Activated CD8-positive, alpha-beta T cell treated with anti-CD3 and anti-CD28 coated beads for 36 hours (primary cell): ENCODE data around the gene IFNL2. TPM values are rescaled to one million over a fixed set of nuclear protein-coding genes. Genes with fewer than 3 reads are reported as not detected.

Experiments used
- ATAC-seq: fragments of 200-7000 bp; cut with Tn5 transposase; one replicate; pipeline ENCODE4 v1.10.0; 2021; ENCODE audit warnings: mild to moderate bottlenecking, moderate library complexity
- CTCF ChIA-PET: fragments of 350-600 bp; sonication (Branson Sonifier 250); formaldehyde crosslinking; loops from one replicate; lab custom pipeline; 2021; ENCODE audit warnings: antibody characterized with exemption; lab: Charles Lee
- POLR2A ChIA-PET: fragments of 350-600 bp; sonication (Branson Sonifier 250); formaldehyde crosslinking; loops from one replicate; lab custom pipeline; 2021; ENCODE audit warnings: antibody characterized with exemption; lab: Charles Lee
- DNase-seq: peaks from one replicate; pipeline ENCODE4 v3.0.0-alpha.2; 2020
- H3K27ac Mint-ChIP-seq: one replicate; pipeline ENCODE4 v1.8.0; 2021; ENCODE audit warnings: mild to moderate bottlenecking, mixed read lengths
- H3K27me3 Mint-ChIP-seq: one replicate; pipeline ENCODE4 v1.8.0; 2021; ENCODE audit warnings: mixed read lengths
- H3K36me3 Mint-ChIP-seq: one replicate; pipeline ENCODE4 v1.8.0; 2021; ENCODE audit warnings: low read depth, mixed read lengths
- H3K4me1 Mint-ChIP-seq: one replicate; pipeline ENCODE4 v1.8.0; 2021; ENCODE audit warnings: low read depth, mixed read lengths
- H3K4me3 Mint-ChIP-seq: one replicate; pipeline ENCODE4 v1.8.0; 2021; ENCODE audit warnings: mild to moderate bottlenecking, moderate library complexity, mixed read lengths
- H3K9me3 Mint-ChIP-seq: one replicate; pipeline ENCODE4 v1.8.0; 2021; ENCODE audit warnings: mixed read lengths
- intact Hi-C: fragments of 100-400 bp; cut with micrococcal nuclease; formaldehyde crosslinking; loops from one replicate; pipeline ENCODE4 v1.10.0; 2022
- total RNA-seq, 2 experiments: library from RNA; stranded (reverse); gene quantifications; one replicate each; pipeline ENCODE4 v1.2.3, GENCODE V29; 2021
- TF ChIP-seq, protein P1 (sequence below): fragments of 200-600 bp; IDR thresholded peaks from one replicate; pipeline ENCODE4 v1.8.0; 2022; ENCODE audit warnings: antibody characterized with exemption, mild to moderate bottlenecking

Gene IFNL2
- total RNA-seq, 2 experiments from 2014 or later = not detected

DNA sequence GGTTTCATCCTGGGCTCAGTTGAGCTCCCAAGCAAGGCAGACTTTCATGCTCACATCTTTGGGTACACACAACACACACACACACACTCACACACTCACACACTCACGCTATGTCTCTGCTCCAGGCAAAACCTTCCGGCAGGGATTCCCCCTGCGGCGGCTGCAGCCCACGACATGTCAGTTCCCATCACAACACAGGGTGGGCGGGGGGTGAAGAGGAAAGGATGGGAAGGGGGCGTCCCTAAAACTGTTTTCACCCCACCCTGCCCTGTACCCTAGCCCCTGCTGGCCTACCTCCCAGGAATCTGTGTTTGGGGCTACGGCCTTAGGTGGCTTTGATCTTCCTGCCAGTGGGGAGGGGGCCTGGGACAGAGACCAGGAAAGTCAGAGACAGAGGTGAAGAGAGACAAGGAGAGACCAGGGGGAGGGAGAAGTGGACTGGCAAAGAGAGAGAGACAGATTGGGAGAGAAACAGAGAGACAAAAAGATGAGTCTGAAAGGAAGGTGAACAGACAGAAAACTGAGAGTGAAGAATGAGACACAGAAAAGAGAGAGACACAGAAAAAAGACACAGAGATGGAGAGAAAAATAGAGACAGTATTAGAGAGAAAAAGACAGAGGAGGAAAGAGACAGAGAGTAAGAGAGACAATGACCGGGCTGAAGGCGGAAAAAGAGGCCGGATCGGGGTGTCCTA lies 48.6 kb downstream of the IFNL2 start:
- peak overlapping the region; percentile 0 for H3K27ac Mint-ChIP-seq
- intact Hi-C loops = no loop called here
- TF ChIP-seq, protein P1, sequence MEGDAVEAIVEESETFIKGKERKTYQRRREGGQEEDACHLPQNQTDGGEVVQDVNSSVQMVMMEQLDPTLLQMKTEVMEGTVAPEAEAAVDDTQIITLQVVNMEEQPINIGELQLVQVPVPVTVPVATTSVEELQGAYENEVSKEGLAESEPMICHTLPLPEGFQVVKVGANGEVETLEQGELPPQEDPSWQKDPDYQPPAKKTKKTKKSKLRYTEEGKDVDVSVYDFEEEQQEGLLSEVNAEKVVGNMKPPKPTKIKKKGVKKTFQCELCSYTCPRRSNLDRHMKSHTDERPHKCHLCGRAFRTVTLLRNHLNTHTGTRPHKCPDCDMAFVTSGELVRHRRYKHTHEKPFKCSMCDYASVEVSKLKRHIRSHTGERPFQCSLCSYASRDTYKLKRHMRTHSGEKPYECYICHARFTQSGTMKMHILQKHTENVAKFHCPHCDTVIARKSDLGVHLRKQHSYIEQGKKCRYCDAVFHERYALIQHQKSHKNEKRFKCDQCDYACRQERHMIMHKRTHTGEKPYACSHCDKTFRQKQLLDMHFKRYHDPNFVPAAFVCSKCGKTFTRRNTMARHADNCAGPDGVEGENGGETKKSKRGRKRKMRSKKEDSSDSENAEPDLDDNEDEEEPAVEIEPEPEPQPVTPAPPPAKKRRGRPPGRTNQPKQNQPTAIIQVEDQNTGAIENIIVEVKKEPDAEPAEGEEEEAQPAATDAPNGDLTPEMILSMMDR = no peak
- no peak for DNase-seq
- no peaks in the 10 kb centered on the region for H3K27me3 Mint-ChIP-seq
- ATAC-seq = no peak
- H3K4me3 Mint-ChIP-seq = no peak overlapping the region
- peaks cover 18% of the 10 kb centered on the region for H3K4me1 Mint-ChIP-seq
- CTCF ChIA-PET = interaction anchor here (0.8 to 1.3 kb wide), 2 partner anchors 10 to 195 kb away, joined by 4 to 6 read pairs; no protein-coding TSS in a partner anchor
- H3K9me3 Mint-ChIP-seq = no peaks in the 10 kb centered on the region
- H3K36me3 Mint-ChIP-seq = peaks cover 12% of the 10 kb centered on the region
- POLR2A ChIA-PET = no interaction called here

DNA sequence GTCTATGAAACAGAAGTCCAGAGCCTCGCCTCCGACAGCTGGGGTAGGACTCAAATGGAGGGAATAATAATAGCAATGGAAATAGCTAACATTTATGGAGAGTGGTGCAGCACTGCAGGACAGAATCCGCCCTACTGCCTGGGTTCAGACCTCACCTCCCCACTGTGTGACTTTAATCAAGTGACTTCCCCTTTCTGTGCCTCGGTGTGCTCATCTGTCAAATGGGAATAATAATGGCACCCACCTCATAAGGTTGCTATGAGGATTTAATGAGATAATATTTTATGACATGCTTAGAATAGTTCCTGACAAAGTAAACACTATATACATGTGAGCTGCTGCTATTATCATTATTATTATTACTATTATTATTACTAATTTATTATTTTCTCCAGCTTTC lies 49.3 kb downstream of the IFNL2 start:
- POLR2A ChIA-PET = no interaction called here
- H3K4me3 Mint-ChIP-seq = no peak overlapping the region
- H3K4me1 Mint-ChIP-seq = peaks cover 18% of the 10 kb centered on the region
- no peak overlapping the region for H3K27ac Mint-ChIP-seq
- TF ChIP-seq, protein P1 = no peak
- ATAC-seq (no peak), DNase-seq (no peak)
- H3K9me3 Mint-ChIP-seq = no peaks in the 10 kb centered on the region
- intact Hi-C loops = no loop called here
- CTCF ChIA-PET = interaction anchor here (0.5 kb wide), 1 partner anchor 355 kb away, joined by 3 read pairs; no protein-coding TSS in a partner anchor
- no peaks in the 10 kb centered on the region for H3K27me3 Mint-ChIP-seq
- peaks cover 8% of the 10 kb centered on the region for H3K36me3 Mint-ChIP-seq

DNA sequence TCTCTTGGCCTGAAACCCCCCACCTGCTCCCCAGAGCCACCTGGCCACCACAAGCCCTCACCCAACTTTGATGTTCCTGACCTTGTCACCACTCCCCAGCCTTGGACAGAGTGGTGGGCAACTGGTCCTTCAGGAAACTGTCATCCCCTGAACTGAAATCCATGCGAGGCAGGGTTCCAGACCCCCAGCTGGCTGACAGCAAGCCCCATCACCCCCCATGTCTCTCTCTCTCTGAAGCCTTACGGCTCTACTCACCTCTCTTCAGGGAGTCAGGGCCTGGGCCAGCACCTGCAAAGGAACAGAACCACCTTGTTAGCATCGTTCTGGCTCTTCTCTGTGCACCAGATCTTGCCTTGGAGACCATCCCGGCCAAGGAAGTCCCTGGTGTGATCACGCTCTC lies 49.9 kb downstream of the IFNL2 start:
- no peak for DNase-seq
- H3K4me1 Mint-ChIP-seq = peaks cover 18% of the 10 kb centered on the region
- CTCF ChIA-PET = no interaction called here
- ATAC-seq = no peak
- POLR2A ChIA-PET = no interaction called here
- intact Hi-C loops = no loop called here
- TF ChIP-seq, protein P1 = no peak
- H3K27ac Mint-ChIP-seq = no peak overlapping the region
- H3K27me3 Mint-ChIP-seq = no peaks in the 10 kb centered on the region
- no peak overlapping the region for H3K4me3 Mint-ChIP-seq
- peaks cover 6% of the 10 kb centered on the region for H3K36me3 Mint-ChIP-seq
- no peaks in the 10 kb centered on the region for H3K9me3 Mint-ChIP-seq

DNA sequence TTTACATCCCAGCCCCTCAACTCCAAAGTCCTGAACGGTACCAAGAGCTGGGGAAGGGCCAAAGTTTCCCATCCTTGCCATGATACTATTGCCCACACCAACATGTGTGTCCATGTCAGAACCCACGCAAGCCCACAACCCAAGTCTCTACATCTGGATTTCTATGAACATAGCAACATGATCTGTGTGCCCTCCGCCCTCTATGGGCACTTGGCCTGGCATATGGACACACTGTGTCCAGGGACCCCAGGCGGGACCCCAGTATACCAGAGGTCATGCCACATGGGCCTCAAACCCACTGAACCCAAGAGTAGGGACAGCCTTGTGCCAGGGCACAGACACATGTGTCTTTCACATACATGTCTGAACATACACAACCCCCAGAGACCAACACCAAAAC lies 50.5 kb downstream of the IFNL2 start:
- CTCF ChIA-PET = no interaction called here
- POLR2A ChIA-PET = no interaction called here
- peak overlapping the region; percentile 76 for H3K4me3 Mint-ChIP-seq

More for the DNA sequence above, 50.5 kb downstream of the IFNL2 start:
- peaks cover 2% of the 10 kb centered on the region for H3K36me3 Mint-ChIP-seq
- peaks cover 18% of the 10 kb centered on the region for H3K4me1 Mint-ChIP-seq
- TF ChIP-seq, protein P1 = no peak
- intact Hi-C loops = no loop called here
- DNase-seq (no peak), ATAC-seq (no peak)
- no peaks in the 10 kb centered on the region for H3K27me3 Mint-ChIP-seq
- no peak overlapping the region for H3K27ac Mint-ChIP-seq
- no peaks in the 10 kb centered on the region for H3K9me3 Mint-ChIP-seq
